GM19351 (cell line): ENCODE measurements around the gene PCYT1A.
A peak's percentile ranks its signal among the peaks of the same experiment; 100 is the strongest.

Source experiments
- ATAC-seq: cut with Tn5 transposase; IDR thresholded peaks from one replicate; pipeline ENCODE4 v1.9.1; 2021; ENCODE audit warnings: mild to moderate bottlenecking, moderate library complexity; ENCODE audit not compliant: unreplicated experiment

Gene PCYT1A

GRCh38 chr3:196238612-196239560 lies 48.6 kb downstream of the PCYT1A start:
- no peak for ATAC-seq

DNA sequence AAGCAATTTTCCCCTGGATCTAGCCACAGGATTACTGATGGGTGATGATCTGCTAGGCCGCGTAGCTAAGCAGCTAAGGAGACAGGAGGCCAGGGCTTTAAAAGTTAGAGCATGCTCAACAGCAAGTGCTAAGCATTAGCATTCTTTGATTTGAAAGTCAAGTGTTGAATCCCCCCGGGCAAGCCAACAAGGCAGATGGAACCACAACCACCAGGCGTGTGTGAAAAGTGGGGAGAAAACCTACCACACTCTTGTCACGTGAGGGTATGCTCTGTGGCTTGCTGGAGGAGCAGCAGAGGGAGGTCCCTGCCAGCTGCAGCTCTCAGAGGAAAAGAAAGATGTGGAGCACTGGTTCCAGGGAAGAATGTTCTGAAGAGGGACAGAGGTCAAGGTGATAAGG lies 50.3 kb downstream of the PCYT1A start:
- ATAC-seq, result no peak

- no peak for ATAC-seq
These were observed 51.3 kb downstream of the PCYT1A start for GRCh38 chr3:196236223-196236622.

DNA sequence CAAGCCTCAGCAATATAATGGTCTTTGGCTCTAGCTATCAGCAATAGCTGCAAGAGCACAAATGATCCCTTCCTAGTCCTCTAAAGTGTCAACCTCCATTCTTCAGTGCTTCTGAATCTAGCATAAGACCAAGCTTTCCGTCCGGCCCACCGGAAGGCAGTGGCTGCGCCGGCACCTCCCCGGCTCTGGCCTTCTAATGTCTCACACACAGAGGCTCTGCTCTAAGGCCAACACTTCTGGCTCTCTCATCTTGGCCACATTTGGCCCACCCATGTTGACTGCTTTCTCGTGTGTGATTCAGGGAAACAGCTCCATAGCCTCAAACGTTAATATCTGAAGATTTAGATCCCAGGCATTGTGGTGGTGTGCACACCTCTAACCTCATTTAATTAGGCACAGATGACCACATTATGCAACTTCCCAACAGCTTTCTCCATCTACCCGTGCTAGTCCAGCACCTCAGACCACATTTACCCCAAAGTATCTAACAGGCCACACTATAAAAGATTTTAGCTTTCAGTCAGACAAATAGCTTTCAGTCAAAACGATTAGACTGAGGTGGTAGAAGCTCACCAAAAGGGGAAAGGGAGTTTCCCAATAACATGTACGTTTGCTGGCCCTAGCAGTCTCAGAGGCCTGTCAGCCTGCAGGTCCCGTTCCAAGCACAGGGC lies 51.9 kb downstream of the PCYT1A start:
- no peak for ATAC-seq

- no peak for ATAC-seq
These were observed 54.7 kb downstream of the PCYT1A start for GRCh38 chr3:196232882-196233251.

GRCh38 chr3:196232154-196232881 lies 55.2 kb downstream of the PCYT1A start:
- ATAC-seq, result peak; percentile 62

DNA sequence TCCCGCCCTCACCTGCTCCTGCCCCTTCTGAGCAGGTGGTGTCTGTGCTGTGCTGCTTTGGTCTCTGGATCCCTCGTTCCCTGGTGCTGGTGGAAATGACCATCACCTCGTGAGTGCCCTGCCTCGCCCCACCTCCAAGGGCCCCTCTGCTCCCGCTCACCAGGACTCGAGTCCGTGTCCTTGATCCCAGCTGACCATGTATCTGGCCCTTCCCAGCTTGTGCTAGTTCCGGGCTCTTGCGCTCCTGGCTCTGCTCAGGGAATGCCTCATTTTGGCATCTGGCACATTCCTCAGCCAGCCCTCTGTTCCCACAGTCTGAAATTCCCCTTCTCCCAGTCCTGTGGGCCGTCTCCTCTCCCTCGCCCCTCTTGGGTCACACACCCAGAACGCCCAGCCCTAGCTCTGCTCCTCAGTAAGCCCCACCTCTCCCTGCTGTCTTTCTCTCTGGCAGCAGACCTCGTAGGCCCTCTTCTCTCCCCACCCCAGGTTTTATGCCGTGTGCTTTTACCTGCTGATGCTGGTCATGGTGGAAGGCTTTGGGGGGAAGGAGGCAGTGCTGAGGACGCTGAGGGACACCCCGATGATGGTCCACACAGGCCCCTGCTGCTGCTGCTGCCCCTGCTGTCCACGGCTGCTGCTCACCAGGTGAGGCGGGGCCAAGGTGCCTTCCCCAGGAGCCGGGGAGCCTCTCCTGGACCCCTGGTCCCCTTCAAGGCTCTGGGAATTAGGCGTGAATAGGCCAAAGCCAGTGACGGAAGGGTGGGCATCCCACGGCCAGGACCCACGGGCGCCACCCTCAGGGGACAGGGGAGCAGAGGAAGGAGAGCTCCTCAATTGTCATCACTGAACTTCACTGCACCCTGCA lies 59.7 kb downstream of the PCYT1A start:
- ATAC-seq, result no peak

GRCh38 chr3:196227121-196227561 lies 60.4 kb downstream of the PCYT1A start:
- ATAC-seq, result no peak

DNA sequence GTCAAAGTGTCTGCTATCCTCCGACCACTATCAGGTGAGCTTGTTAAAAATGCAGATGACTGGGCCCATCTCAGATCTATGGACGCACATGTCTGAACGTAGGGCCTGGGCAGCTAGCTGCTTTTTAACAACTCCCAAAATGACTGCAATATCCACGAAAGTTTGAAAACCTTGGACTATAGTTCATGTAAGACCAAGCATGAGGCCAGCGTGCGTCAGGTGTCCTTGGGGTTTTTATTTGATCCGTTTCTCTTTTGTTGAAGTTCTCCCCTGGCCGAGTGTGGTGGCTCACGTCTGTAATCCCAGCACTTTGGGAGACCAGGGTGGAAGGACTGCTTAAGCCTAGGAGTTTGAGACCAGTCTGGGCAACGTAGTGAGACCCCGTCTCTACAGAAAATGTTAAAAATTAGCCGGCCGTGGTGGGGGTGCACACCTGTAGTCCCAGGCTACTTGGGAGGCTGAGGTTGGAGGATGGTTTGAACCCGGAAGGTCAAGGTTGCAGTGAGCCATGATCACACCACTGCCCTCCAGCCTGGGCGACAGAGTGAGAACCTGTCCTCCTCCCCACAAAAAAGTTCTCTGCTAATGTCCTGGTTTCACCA lies 61.7 kb downstream of the PCYT1A start:
- ATAC-seq, result no peak

GRCh38 chr3:196225086-196225485 lies 62.4 kb downstream of the PCYT1A start:
- no peak for ATAC-seq

GRCh38 chr3:196222876-196223595 lies 64.5 kb downstream of the PCYT1A start:
- no peak for ATAC-seq

GRCh38 chr3:196220991-196221390 lies 66.5 kb downstream of the PCYT1A start:
- ATAC-seq, result no peak

- no peak for ATAC-seq
These were observed 66.9 kb downstream of the PCYT1A start for GRCh38 chr3:196220587-196220986.

DNA sequence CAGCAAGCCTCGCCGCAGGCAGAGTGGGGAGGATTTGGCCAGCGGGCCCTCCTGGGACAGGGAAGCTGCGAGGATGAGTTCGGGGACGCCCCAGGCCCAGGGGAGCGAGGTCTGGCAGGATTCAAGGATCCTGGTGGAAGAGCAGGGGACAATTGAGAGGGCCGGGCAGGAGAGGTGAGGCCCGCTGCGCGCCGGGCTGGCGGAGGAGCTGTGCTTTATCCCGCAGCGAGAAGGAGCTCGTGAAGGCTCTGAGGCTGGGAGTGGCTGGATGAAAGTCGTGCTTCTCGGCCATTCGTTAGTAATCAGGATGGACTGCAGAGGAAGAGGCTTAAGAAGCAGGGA lies 67.6 kb downstream of the PCYT1A start:
- ATAC-seq, result no peak

DNA sequence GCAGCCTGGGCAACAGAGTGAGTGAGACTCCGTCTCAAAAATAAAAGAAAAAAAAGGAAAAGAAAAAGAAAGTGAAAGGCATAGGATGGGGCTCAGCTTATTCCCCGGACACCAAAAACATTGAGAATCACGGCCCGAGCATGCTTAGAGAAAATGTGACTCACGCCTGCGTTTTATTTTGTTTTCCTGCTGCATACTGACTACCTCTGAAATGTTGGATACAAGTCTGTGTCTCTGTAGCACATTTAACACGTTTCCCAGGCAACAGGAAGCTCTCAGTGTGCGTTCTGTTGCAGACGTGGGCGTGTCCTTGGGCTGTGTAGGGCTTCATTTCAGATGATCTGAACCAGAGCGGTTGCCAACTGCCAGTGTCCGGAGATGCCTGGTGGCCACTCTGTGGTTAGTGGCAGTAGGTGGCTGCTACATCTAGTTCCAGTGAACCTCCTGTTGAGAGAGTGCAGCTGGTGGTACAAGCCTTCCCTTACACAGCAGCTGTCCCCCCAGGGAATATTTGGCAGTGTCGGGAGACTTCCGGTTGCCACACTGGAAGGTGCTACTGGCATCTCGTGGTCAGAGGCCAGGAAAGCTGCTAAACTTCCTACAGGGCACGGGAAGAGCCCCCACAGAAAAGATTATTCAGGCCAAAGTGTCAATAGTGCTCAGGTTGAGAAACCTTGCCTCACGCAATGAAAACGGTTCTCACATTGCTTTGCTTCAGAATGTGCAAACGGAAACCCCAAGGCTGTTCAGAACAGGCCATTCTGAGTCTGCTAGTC lies 68.1 kb downstream of the PCYT1A start:
- peak; percentile 61 for ATAC-seq

GRCh38 chr3:196218155-196218712 lies 69.3 kb downstream of the PCYT1A start:
- ATAC-seq, result no peak

GRCh38 chr3:196217307-196218154 lies 70.0 kb downstream of the PCYT1A start:
- no peak for ATAC-seq
